Stomach (tissue), 4 donors: Measurements from ENCODE around the gene TMEM132D.
"Not testable (repeated sequence)": the region's sequence is repeated elsewhere in the genome, so short reads cannot be mapped to it uniquely, and the experiment has no call there.

Experiments used
- CTCF ChIP-seq, 7 experiments: fragments of 450-650 bp in 4 of 7; fragments of 200-600 bp in 3 of 7; sonication (generic) in 3 of 7; IDR thresholded peaks; one replicate each; pipeline ENCODE4 v1.5.1; 2016 to 2019; ENCODE audit warnings: antibody characterized with exemption in 7 of 7, control low read depth in 2 of 7, mild to moderate bottlenecking in 1 of 7
- POLR2A ChIP-seq, 4 donors: fragments of 450-650 bp; IDR thresholded peaks; one replicate each; pipeline ENCODE4 v1.6.1; 2016; ENCODE audit warnings: antibody characterized with exemption in 4 of 4, control low read depth in 2 of 4, mild to moderate bottlenecking in 1 of 4, moderate library complexity in 1 of 4

- not testable (repeated sequence) for TF ChIP-seq POLR2A, CTCF (IDR thresholded peaks at IDR 0.05)
These were observed 4.8 kb downstream of the TMEM132D start for GRCh38 chr12:129899045-129899444.
